HS-5 (cell line): ENCODE results near the gene PIAS2.

Source experiments
- DNase-seq: peaks from one replicate; pipeline ENCODE4 v3.0.0-alpha.2; 2012; ENCODE audit warnings: low read depth

The PIAS2 gene

GRCh38 chr18:46761059-46761769 lies 156.1 kb downstream of the PIAS2 start:
- no peak for DNase-seq

- DNase-seq = no peak
Measured at GRCh38 chr18:46759890-46760289, 157.4 kb downstream of the PIAS2 start.

- DNase-seq = no peak
Measured at GRCh38 chr18:46756559-46757201, 160.6 kb downstream of the PIAS2 start, which contains the start of gene ST8SIA5. Gene ST8SIA5 (minus strand): TSS chr18:46757053. CDS start chr18:46756508, 545 bp downstream.

GRCh38 chr18:46756025-46756558 lies 161.2 kb downstream of the PIAS2 start:
- no peak for DNase-seq

- DNase-seq = no peak
Measured at GRCh38 chr18:46755315-46756024, 161.8 kb downstream of the PIAS2 start.

GRCh38 chr18:46754661-46755292 lies 162.5 kb downstream of the PIAS2 start:
- DNase-seq = no peak

GRCh38 chr18:46754188-46754587 lies 163.1 kb downstream of the PIAS2 start:
- DNase-seq = no peak
